NCI-H1694 treated with DMSO at 0.1 percent for 48 hours (cell line): ENCODE data around the gene AIF1.

Experiments used
- DNase-seq: peaks from one replicate; lab custom pipeline; 2025; lab: John Stamatoyannopoulos, UW

Gene AIF1

DNA sequence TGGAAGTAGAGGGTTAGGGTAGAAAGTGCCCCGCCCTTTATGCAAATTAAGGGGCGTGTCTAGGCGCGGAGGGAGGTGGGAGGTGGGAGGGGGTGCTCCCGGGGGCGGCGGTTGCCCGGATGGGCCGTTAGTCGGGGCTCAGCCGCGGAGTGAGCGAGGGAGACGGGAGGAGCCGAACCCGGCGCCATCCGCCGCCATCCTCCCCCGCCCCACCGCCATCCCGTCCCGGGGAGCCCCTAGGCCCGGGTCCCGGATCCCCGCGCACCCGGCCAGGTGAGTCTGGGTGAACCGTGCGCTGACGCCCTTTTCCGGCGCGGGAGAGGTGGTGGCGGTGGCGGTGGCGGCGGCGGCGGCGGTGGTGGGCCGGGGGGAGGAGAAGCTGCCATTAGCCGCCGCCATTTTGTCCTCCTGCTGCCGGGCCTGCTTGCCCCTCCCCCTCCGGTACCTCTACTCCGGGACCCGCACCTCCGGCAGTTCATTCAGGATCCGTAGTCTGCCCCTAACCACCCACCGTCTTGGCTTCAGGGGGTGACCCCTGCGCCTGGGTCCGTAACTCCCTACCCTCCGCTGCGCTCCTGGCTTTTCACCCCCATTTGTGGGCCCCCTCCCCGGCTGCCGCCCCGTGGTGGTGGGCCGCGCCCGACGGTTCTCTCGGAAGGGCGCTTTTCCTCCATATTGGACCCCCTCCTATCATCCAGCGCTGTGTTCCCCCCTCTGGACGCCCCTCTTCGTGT, 5.7 kb downstream of the AIF1 start, which contains the start of gene PRRC2A:
TSS of gene PRRC2A (plus strand) at position 130 of the 734 bp plus-strand sequence. CDS start 2,075 bp downstream, outside the sequence.
- DNase-seq, result peak; percentile 61

DNA sequence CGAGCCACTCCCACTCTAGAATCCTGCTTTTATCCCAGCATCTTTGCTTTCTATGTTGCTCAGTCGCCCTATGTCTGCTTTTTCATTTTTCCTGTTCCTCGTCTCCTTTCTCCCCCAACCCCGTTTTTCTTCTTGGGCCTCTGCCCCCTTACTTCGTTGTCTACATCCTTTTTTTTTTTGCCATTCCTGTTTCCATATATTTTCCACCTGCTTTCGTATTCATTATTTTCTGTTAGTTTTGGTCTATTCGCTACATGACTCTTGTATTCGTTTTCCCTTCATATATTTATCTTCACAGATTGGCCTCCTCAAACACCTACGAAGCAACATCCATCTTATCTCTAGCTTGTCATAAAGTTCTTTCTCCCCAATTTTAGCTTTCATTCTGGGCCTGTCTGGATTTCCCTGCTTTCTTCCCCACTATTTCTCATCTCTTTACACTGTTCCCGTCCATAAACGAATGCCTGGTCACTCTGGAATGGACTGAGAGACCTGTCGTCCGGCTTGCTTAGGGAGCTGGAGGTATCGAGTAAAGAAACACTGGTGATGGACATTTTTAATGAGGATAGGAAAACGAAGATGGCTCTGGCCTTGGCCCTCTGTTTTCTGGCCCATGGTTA, 6.4 kb downstream of the AIF1 start:
- no peak for DNase-seq

DNA sequence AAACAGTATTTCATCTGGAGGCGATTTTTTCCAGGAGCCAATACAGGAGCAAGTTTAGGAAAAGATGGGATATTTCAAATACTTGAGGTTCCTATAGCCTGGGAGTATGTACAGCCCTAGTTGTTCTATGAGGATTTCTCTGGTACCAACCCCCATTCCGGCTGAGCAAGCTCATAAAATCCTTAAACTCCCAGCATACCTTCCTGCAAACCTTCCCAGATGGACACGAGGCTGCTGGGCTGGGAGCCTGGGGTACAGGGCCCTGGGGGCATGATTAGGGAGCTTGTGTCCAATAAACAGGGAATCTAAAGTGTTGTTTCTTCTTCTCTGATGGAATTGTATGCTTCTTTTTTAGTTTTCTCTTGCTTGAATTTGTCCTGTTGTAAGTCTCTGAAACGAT, 7.0 kb downstream of the AIF1 start:
- DNase-seq, result no peak

DNA sequence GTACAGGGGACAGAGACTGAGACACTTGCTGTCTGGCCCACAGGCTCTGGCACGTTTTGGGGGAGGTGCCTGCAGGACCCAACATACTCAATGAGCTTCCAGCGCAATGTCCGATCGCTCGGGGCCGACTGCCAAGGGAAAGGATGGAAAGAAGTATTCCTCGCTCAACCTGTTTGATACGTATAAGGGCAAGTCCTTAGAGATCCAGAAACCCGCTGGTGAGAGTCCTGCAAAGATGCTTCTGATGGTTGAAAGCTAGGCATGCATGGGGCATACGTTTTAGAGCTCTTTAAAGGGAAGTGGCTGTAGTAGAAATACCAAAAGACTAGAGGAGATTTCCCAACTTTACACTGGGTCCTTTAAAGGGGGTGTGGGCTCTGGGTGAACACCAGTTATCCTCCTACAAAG, 7.7 kb downstream of the AIF1 start:
- no peak for DNase-seq

DNA sequence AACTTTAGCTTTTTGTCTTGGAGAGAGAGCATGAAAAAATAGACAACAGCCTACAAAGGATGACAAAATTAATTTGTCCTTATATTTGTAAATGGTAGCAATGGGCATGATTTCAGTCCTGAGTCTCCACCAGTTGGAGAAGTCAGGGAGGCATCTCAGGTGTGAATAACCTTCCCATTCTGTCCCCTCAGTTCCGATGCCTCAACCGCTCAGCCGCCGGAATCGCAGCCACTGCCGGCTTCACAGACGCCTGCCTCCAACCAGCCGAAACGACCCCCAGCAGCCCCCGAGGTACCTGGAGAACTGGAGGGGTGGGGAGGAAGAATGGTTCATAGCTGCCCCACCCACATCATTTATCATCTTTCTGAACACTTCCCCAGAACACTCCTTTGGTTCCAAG, 9.0 kb downstream of the AIF1 start:
- no peak for DNase-seq

DNA sequence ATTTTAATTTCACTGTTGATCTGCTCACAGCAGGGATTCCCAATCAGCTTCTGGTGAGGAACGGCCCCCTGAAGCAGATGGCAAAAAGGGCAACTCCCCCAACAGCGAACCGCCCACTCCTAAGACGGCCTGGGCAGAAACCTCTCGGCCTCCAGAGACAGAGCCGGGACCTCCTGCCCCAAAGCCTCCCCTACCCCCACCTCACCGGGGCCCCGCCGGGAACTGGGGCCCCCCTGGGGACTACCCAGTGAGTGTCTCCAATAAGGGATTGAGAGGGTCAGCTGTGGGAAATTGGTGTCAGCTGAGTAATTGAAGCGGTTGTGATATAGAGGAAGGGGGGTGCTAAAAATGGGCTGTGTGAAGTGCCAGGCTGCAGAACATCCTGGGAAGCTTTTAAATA, 11.9 kb downstream of the AIF1 start:
- no peak for DNase-seq

DNA sequence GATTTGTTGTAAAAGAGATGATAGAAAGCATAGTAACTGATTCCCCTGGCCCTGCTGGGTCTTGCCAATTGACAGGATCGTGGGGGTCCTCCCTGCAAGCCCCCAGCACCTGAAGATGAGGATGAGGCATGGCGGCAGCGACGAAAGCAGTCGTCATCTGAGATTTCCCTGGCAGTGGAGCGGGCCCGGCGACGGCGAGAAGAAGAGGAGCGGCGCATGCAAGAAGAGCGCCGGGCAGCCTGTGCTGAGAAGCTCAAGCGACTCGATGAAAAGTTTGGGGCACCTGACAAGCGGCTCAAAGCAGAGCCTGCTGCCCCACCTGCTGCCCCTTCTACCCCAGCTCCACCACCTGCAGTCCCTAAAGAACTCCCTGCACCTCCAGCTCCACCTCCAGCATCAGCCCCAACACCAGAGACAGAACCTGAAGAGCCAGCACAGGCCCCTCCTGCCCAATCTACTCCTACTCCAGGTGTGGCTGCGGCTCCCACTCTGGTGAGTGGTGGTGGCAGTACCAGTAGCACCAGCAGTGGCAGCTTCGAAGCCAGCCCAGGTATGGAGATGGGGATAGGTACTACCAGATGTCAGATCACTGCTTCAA, 12.8 kb downstream of the AIF1 start:
- DNase-seq, result no peak

DNA sequence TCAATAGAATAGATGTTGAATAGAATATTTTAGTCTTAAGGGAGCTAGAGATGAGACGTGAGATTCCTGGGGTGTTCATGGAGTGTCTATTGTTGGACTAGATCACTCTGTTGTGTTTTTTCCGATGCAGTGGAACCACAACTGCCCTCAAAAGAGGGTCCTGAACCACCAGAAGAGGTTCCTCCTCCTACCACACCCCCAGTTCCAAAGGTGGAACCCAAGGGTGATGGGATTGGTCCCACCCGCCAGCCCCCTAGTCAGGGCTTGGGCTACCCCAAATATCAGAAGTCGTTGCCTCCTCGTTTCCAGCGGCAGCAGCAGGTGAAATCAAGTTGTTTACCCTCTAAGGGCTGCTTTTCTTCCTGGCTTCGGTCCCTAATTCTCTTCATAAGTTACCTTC, 14.0 kb downstream of the AIF1 start:
- no peak for DNase-seq

DNA sequence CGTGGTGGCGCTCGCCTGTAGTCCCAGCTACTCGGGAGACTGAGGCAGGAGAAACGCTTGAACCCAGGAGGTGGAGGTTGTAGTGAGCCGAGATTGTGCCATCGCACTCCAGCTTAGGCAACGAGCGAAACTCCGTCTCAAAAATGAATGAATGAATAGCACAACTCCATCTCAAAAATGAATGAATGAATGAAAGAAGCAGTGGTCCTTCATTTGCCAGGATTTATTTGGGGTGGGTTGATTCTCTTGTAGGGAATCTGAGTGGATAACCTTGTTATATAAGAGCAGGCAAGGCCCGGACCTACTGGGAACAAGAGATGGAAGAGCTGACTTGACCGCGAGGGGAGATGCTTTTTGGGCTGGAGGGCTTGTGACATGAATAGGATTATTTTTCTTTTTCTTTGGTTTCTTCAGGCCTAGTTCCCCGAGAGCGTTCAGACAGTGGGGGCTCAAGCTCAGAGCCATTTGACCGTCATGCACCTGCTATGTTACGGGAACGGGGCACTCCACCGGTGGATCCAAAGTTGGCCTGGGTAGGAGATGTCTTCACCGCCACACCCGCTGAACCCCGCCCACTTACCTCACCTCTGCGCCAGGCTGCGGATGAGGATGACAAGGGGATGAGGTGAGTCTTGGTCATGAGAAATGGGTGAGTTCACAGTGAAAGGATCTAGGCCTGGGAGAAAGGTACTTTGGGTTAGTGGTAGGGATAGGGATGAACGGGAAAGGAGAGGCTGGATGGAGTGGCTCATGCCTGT, 15.3 kb downstream of the AIF1 start:
- DNase-seq, result no peak

DNA sequence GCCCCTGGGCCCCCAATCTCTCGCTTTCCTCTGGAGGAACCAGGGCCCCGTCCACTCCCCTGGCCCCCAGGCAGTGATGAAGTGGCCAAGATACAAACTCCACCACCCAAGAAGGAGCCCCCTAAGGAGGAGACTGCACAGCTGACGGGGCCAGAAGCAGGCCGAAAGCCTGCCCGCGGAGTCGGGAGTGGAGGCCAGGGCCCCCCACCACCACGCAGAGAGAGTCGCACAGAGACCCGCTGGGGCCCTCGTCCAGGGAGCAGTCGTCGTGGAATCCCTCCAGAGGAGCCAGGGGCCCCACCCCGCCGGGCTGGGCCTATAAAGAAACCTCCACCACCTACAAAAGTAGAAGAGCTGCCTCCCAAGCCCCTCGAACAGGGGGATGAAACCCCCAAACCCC, 16.2 kb downstream of the AIF1 start:
- DNase-seq, result no peak

DNA sequence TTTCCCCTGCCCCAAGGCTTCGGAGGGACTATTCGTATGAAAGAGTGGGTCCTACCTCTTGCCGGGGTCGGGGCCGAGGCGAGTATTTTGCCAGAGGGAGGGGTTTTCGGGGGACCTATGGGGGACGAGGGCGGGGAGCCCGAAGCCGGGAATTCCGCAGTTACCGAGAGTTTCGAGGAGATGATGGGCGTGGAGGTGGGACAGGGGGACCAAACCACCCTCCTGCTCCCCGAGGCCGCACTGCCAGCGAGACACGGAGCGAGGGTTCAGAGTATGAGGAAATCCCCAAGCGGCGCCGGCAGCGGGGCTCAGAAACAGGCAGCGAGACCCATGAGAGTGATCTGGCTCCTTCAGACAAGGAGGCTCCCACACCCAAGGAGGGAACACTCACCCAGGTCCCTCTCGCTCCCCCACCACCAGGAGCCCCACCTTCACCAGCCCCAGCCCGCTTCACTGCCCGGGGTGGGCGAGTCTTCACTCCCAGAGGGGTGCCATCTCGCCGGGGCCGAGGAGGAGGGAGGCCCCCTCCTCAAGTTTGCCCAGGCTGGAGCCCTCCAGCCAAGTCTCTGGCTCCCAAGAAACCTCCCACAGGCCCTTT, 16.7 kb downstream of the AIF1 start:
- no peak for DNase-seq

DNA sequence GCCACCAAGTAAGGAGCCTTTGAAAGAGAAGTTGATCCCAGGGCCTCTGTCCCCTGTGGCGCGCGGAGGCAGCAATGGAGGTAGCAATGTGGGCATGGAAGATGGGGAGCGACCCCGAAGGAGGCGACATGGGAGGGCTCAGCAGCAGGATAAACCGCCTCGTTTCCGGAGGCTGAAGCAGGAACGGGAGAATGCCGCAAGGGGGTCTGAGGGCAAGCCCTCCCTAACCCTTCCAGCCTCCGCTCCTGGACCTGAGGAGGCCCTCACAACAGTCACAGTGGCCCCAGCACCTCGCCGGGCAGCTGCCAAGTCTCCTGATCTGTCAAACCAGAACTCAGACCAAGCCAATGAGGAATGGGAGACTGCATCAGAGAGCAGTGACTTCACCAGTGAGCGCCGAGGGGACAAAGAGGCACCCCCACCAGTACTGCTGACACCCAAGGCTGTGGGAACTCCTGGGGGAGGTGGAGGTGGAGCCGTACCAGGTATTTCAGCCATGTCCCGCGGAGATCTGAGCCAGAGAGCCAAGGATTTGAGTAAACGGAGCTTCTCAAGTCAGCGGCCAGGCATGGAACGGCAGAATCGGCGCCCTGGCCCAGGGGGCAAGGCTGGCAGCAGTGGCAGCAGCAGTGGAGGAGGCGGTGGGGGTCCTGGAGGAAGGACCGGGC, 17.4 kb downstream of the AIF1 start:
- DNase-seq, result no peak

DNA sequence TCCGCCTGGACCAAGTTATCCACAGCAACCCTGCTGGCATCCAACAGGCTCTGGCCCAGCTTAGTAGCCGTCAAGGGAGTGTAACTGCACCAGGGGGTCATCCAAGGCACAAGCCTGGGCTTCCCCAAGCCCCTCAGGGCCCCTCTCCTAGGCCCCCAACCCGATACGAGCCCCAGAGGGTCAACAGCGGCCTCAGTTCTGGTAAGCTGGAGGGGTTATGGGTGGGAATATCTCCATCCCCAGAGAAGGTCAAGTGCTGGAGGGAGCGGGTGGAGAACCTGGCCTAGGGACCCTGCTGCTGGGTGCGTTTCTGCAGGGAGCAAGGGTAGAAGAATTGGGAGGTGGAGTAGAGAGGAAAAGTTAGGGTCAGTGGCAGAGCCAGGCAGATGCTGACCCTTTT, 18.4 kb downstream of the AIF1 start:
- no peak for DNase-seq

DNA sequence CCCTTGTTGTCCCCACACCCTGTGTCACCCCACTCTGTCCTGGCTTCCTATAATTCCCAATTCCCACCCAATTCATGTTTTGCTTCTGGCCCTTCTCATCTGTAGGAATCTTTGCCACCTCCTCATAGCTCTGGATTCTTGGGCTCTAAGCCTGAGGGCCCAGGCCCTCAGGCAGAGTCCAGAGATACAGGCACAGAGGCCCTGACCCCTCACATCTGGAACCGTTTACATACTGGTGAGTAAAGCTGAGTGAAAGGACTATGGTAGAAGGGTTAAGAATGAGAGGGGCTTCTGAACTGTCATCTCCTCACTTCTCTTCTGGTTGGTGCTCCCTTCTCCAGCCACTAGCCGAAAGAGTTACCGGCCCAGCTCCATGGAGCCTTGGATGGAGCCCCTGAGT, 19.1 kb downstream of the AIF1 start:
- no peak for DNase-seq

DNA sequence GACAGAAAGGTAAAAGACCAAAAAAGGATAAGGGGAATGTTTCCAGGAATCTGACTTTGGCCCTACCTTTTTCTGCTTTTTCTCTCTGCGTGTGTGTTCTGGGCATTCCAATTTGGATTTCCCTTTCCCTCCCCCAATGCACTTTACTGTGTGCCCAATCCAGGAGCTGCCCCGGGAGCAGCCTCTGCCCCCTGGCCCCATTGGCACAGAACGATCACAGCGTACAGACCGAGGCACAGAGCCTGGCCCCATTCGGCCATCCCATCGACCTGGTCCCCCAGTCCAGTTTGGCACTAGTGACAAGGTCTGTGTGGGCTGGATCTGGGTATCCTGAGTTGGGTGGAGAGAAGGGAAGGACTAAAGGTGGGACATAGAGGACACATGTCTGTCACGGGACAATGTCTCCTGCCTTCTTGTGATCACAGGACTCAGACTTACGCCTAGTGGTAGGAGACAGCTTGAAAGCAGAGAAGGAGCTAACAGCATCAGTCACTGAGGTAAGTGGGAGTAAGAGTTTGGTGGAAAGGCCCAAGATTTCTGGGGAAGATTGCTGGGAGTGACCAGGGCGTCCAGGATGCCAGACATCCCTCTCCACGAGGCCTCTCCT, 20.0 kb downstream of the AIF1 start:
- no peak for DNase-seq

DNA sequence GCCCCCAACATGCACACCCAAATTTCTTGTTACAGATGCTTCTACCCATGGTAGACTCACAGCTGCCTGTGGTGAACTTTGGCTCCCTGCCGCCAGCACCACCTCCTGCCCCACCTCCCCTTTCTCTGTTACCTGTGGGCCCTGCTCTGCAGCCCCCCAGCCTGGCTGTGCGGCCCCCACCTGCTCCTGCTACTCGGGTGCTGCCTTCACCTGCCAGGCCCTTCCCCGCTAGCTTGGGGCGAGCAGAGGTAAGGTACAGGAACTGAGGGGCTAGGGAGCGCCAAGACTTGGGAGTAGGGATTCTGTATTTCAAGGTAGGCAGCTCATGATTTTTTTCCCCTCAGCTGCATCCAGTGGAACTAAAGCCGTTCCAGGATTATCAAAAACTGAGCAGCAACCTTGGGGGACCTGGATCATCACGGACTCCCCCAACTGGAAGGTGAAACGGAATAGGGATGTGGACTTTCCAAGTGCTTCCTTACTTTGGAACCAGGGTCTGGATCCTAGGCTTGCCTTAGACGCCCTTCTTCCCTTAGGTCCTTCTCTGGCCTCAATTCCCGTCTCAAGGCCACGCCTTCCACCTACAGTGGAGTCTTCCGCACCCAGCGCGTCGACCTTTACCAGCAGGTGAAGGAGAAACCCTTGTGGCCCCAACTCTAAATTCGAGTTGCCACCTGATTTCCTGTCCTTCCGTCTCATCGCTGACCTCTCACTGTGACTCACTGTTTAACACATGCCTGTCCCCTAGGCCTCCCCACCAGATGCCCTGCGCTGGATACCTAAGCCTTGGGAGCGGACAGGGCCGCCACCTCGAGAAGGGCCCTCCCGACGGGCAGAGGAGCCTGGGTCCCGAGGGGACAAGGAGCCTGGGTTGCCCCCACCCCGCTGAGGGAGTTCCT, 21.9 kb downstream of the AIF1 start:
- no peak for DNase-seq

DNA sequence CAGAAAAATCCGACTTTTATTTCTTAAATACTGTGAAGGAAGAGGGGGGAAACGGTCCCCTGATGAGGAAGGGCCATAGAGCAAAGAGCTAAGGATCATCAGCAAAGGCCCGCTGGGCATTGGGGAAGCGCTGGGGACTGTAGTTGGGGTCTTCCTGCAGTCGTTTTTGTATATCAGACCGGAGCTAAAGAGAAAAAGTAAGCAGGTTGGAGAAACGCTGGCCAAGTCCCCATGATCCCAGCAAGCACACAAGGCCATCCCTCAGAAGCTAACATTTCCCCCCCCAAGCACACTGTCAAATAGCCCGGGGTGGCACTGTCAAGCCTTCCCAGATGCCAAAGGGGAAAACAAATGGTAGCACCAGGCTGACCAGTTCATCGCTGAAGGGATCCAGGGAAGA, 24.0 kb downstream of the AIF1 start:
- no peak for DNase-seq

DNA sequence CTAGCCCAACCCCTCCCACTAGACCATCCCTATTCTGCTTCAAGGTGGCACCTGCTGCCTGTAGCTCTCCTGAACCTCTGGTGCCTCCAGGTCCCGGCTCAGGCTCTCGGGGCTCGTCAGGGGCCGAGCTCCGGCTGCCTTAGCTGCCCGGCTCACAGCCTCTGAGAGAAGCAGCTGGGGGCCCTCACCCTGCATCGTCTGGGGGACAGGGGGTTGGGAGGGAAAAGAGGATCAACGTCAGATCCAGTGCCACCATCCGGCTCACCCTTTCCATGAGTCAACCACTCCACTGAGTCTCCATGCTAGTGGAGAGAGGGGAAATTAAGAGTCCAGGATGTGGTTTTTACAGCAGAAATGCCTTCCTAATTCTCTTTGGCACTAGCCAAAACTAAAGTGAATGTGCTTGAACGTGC, 24.4 kb downstream of the AIF1 start:
- no peak for DNase-seq

DNA sequence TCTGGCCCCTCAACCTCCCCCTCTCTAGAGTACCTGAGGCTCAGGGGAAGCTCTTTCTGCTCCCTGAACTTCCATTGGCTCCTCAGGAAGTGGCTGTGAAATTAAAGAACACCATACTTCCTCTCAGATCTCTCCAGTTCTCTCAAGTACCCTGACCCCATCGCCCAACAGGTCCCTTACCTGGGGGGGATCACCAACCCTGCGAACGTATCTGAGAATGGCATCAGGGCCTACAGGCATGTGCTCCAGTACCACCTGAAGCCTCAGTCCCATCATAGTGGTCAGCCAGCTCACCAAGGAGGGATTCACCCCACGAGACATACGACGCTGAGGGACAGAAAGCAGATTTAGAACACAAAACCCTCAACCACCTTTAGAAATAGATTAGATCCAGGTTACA, 25.6 kb downstream of the AIF1 start:
- DNase-seq, result no peak

DNA sequence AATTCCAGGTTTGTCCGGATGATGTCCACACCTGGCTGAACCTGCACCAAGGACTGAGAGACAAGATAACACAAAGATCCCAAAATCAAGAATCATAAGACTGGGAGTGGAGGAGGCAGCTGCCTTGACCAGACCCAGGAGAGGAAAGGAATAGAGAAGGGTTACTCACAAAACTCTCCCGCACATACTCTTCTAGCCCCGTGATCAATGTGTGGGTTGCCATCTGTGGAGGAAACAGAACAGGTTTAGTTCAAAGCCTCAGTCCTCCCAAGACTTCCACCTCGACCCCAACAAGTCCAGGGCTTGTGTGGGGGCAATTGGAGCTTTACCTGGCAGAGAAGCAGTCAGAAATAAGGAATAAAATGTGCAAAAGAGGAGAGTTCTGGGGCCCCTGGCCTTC, 26.3 kb downstream of the AIF1 start:
- no peak for DNase-seq
